ENCODE results near the gene MTERF1. TPM values are rescaled to one million over a fixed set of nuclear protein-coding genes. Genes with fewer than 3 reads are reported as not detected.

Gene MTERF1
- total RNA-seq, 1 experiment from 2014 or later = 12.0 TPM

GRCh38 chr7:91883676-91884362 lies 3.3 kb upstream of the MTERF1 start:
- POLR2A ChIA-PET = no interaction called here
- Mint-ChIP-seq H3K4me1 (peaks cover 12% of the 10 kb centered on the region), H3K27ac (no peak overlapping the region), H3K36me3 (peaks cover 11% of the 10 kb centered on the region), H3K27me3 (ENCODE audit: low read depth) (peaks cover 6% of the 10 kb centered on the region), H3K4me3 (no peak overlapping the region), H3K9me3 (peaks cover 20% of the 10 kb centered on the region)
- DNase-seq (ENCODE audit: low spot score) (no peak), ATAC-seq (no peak)
- CTCF ChIA-PET = no interaction called here
- TF ChIP-seq OVOL2 (CRISPR knock-in tag; IDR thresholded peaks at IDR 0.05; ENCODE audit: borderline replicate concordance) (no peak), IRF2 (CRISPR knock-in tag; IDR thresholded peaks at IDR 0.05; ENCODE audit: borderline replicate concordance, low read depth) (no peak), MAX (CRISPR knock-in tag; IDR thresholded peaks at IDR 0.05) (no peak), HMGA2 (CRISPR knock-in tag; IDR thresholded peaks at IDR 0.05) (no peak), ATF1 (CRISPR knock-in tag; IDR thresholded peaks at IDR 0.05) (no peak), PRDM15 (CRISPR knock-in tag; IDR thresholded peaks at IDR 0.05) (no peak), E2F4 (CRISPR knock-in tag; IDR thresholded peaks at IDR 0.05; ENCODE audit: borderline replicate concordance, low read depth) (no peak), CREM (CRISPR knock-in tag; IDR thresholded peaks at IDR 0.05) (no peak), ZNF671 (CRISPR knock-in tag; IDR thresholded peaks at IDR 0.05) (no peak), CTCF (IDR thresholded peaks at IDR 0.05) (no peak), ZNF317 (CRISPR knock-in tag; IDR thresholded peaks at IDR 0.05; ENCODE audit: borderline replicate concordance, low read depth) (no peak), ATF3 (CRISPR knock-in tag; conservative IDR thresholded peaks at IDR 0.05) (no peak), ZNF219 (CRISPR knock-in tag; IDR thresholded peaks at IDR 0.05; ENCODE audit: borderline replicate concordance) (no peak), ZNF425 (CRISPR knock-in tag; conservative IDR thresholded peaks at IDR 0.05) (no peak)

- no peak for ATAC-seq
- no peak for TF ChIP-seq ZNF281 (CRISPR knock-in tag; IDR thresholded peaks at IDR 0.05)
- no peak for TF ChIP-seq ZNF423 (CRISPR knock-in tag; IDR thresholded peaks at IDR 0.05)
- TF ChIP-seq PRDM15 (CRISPR knock-in tag; IDR thresholded peaks at IDR 0.05) = no peak
- Mint-ChIP-seq H3K27me3 (ENCODE audit: low read depth) (peaks cover 6% of the 10 kb centered on the region), H3K36me3 (peaks cover 3% of the 10 kb centered on the region), H3K4me3 (peak overlapping the region; percentile 91), H3K27ac (no peak overlapping the region), H3K9me3 (peaks cover 4% of the 10 kb centered on the region; the same call in 1 of the 2 replicates), H3K4me1 (peaks cover 12% of the 10 kb centered on the region)
- no peak for DNase-seq (ENCODE audit: low spot score)
- POLR2A ChIA-PET = no interaction called here
- CTCF ChIA-PET = interaction anchor here (0.6 to 2.4 kb wide), 14 partner anchors 10 to 649 kb away, joined by 3 to 21 read pairs (median 3); partner anchors contain the start of genes AKAP9, GATAD1, PEX1 and RBM48
Observed at GRCh38 chr7:91880016-91880412, 488 bp downstream of the MTERF1 start.

Measured in WTC11 (cell line).